WTC11 (cell line): Measurements from ENCODE around the gene FNDC11. TPM values are rescaled to one million over a fixed set of nuclear protein-coding genes. Genes with fewer than 3 reads are reported as not detected.

Source experiments
- ATAC-seq: fragments of 200-7000 bp; cut with Tn5 transposase; 2 replicates; pipeline ENCODE4 v1.10.0; 2021; ENCODE audit warnings: mild to moderate bottlenecking, moderate library complexity
- CTCF ChIA-PET: fragments of 300-600 bp; sonication (Branson Sonifier 250); formaldehyde crosslinking; loops from one replicate; lab custom pipeline; 2021; ENCODE audit warnings: antibody characterized with exemption; lab: Charles Lee
- POLR2A ChIA-PET: fragments of 350-600 bp; sonication (Branson Sonifier 250); formaldehyde crosslinking; loops from one replicate; lab custom pipeline; 2021; ENCODE audit warnings: antibody characterized with exemption; lab: Charles Lee
- DNase-seq: peaks from one replicate; pipeline ENCODE4 v3.0.0; 2021; ENCODE audit warnings: low spot score
- H3K27ac Mint-ChIP-seq: 2 replicates; pipeline ENCODE4 v1.8.0; 2021; ENCODE audit warnings: mixed read lengths
- H3K27me3 Mint-ChIP-seq: 2 replicates; pipeline ENCODE4 v1.8.0; 2021; ENCODE audit warnings: low read depth, mild to moderate bottlenecking, moderate library complexity, mixed read lengths
- H3K36me3 Mint-ChIP-seq: 2 replicates; pipeline ENCODE4 v1.8.0; 2021; ENCODE audit warnings: mixed read lengths
- H3K4me1 Mint-ChIP-seq: 2 replicates; pipeline ENCODE4 v1.8.0; 2022; ENCODE audit warnings: mixed read lengths
- H3K4me3 Mint-ChIP-seq: 2 replicates; pipeline ENCODE4 v1.8.0; 2021; ENCODE audit warnings: mild to moderate bottlenecking, moderate library complexity, mixed read lengths
- H3K9me3 Mint-ChIP-seq: 2 replicates; pipeline ENCODE4 v1.8.0; 2021; ENCODE audit warnings: mixed read lengths
- CREB1 ChIP-seq: sonication (generic); formaldehyde crosslinking; IDR thresholded peaks from 2 replicates; pipeline ENCODE4 v1.8.0; 2023; ENCODE audit warnings: mild to moderate bottlenecking, missing genetic modification reagents
- FOXP1 ChIP-seq: sonication (generic); formaldehyde crosslinking; IDR thresholded peaks from 2 replicates; pipeline ENCODE4 v1.8.0; 2022; ENCODE audit warnings: missing genetic modification reagents, mild to moderate bottlenecking, moderate library complexity, borderline replicate concordance
- GABPB1 ChIP-seq: sonication (generic); formaldehyde crosslinking; IDR thresholded peaks from 2 replicates; pipeline ENCODE4 v1.8.1; 2023; ENCODE audit warnings: mild to moderate bottlenecking, missing genetic modification reagents
- HMGA2 ChIP-seq: fragments of 250-450 bp; sonication (Bioruptor Pico); IDR thresholded peaks from 2 replicates; pipeline ENCODE4 v1.4.0; 2021; ENCODE audit warnings: mild to moderate bottlenecking, moderate library complexity
- JUN ChIP-seq: sonication (generic); formaldehyde crosslinking; IDR thresholded peaks from 2 replicates; pipeline ENCODE4 v1.8.0; 2023; ENCODE audit warnings: mild to moderate bottlenecking, missing genetic modification reagents
- KAT7 ChIP-seq: sonication (generic); formaldehyde crosslinking; IDR thresholded peaks from 2 replicates; pipeline ENCODE4 v1.8.1; 2023; ENCODE audit warnings: missing genetic modification reagents, mild to moderate bottlenecking, borderline replicate concordance
- MXD4 ChIP-seq: fragments of 250-450 bp; sonication (Bioruptor Pico); IDR thresholded peaks from 2 replicates; pipeline ENCODE4 v1.8.0; 2021; ENCODE audit warnings: mild to moderate bottlenecking, moderate library complexity, borderline replicate concordance
- NR2C2 ChIP-seq: sonication (generic); formaldehyde crosslinking; IDR thresholded peaks from 2 replicates; pipeline ENCODE4 v1.8.0; 2022; ENCODE audit warnings: mild to moderate bottlenecking, missing genetic modification reagents
- OVOL2 ChIP-seq: fragments of 250-450 bp; sonication (Bioruptor Pico); IDR thresholded peaks from 2 replicates; pipeline ENCODE4 v1.9.0; 2021; ENCODE audit warnings: mild to moderate bottlenecking, borderline replicate concordance
- RELA ChIP-seq: sonication (generic); formaldehyde crosslinking; IDR thresholded peaks from 2 replicates; pipeline ENCODE4 v1.8.1; 2022; ENCODE audit warnings: missing genetic modification reagents, mild to moderate bottlenecking, borderline replicate concordance
- SOX15 ChIP-seq: fragments of 250-450 bp; sonication (Bioruptor Pico); IDR thresholded peaks from 2 replicates; pipeline ENCODE4 v1.9.0; 2021; ENCODE audit warnings: mild to moderate bottlenecking
- TP53 ChIP-seq: sonication (generic); formaldehyde crosslinking; IDR thresholded peaks from 2 replicates; pipeline ENCODE4 v1.8.1; 2023; ENCODE audit warnings: mild to moderate bottlenecking, missing genetic modification reagents
- ZBTB21 ChIP-seq: sonication (generic); formaldehyde crosslinking; IDR thresholded peaks from 2 replicates; pipeline ENCODE4 v1.8.1; 2023; ENCODE audit warnings: mild to moderate bottlenecking, missing genetic modification reagents, borderline replicate concordance
- ZNF317 ChIP-seq: sonication (generic); formaldehyde crosslinking; IDR thresholded peaks from 2 replicates; pipeline ENCODE4 v1.8.1; 2023; ENCODE audit warnings: low read depth, mild to moderate bottlenecking, moderate library complexity, missing genetic modification reagents, borderline replicate concordance
- ZNF416 ChIP-seq: fragments of 250-450 bp; sonication (Bioruptor Pico); IDR thresholded peaks from 2 replicates; pipeline ENCODE4 v1.9.0; 2021; ENCODE audit warnings: mild to moderate bottlenecking, inconsistent platforms
- ZNF423 ChIP-seq: fragments of 250-450 bp; sonication (Bioruptor Pico); IDR thresholded peaks from 2 replicates; pipeline ENCODE4 v2.1.2; 2022; ENCODE audit warnings: mild to moderate bottlenecking, moderate library complexity
- total RNA-seq: library from RNA; stranded (reverse); gene quantifications from 3 replicates; pipeline ENCODE4 v1.2.3, GENCODE V29; 2021
- TF ChIP-seq, protein P1 (sequence below): sonication (generic); formaldehyde crosslinking; IDR thresholded peaks from 2 replicates; pipeline ENCODE4 v1.8.0; 2022; ENCODE audit warnings: mild to moderate bottlenecking, missing genetic modification reagents
- TF ChIP-seq, protein P2 (sequence below): sonication (generic); formaldehyde crosslinking; IDR thresholded peaks from 2 replicates; pipeline ENCODE4 v1.8.0; 2022; ENCODE audit warnings: mild to moderate bottlenecking, missing genetic modification reagents
- TF ChIP-seq, protein P3 (sequence below): sonication (generic); formaldehyde crosslinking; IDR thresholded peaks from 2 replicates; pipeline ENCODE4 v1.8.0; 2022; ENCODE audit warnings: mild to moderate bottlenecking, missing genetic modification reagents
- TF ChIP-seq, protein P4 (sequence below): sonication (generic); formaldehyde crosslinking; IDR thresholded peaks from 2 replicates; pipeline ENCODE4 v1.8.0; 2022; ENCODE audit warnings: missing genetic modification reagents
- TF ChIP-seq, protein P5 (sequence below): sonication (generic); formaldehyde crosslinking; IDR thresholded peaks from 2 replicates; pipeline ENCODE4 v1.8.0; 2023; ENCODE audit warnings: missing genetic modification reagents
- TF ChIP-seq, protein P6 (sequence below): sonication (generic); formaldehyde crosslinking; IDR thresholded peaks from 2 replicates; pipeline ENCODE4 v1.8.0; 2023; ENCODE audit warnings: mild to moderate bottlenecking, missing genetic modification reagents
- TF ChIP-seq, protein P7 (sequence below): fragments of 250-450 bp; sonication (Bioruptor Pico); IDR thresholded peaks from 2 replicates; pipeline ENCODE4 v1.8.0; 2021; ENCODE audit warnings: mild to moderate bottlenecking

FNDC11 gene
- total RNA-seq, 1 experiment from 2014 or later, result 3.8 TPM

DNA sequence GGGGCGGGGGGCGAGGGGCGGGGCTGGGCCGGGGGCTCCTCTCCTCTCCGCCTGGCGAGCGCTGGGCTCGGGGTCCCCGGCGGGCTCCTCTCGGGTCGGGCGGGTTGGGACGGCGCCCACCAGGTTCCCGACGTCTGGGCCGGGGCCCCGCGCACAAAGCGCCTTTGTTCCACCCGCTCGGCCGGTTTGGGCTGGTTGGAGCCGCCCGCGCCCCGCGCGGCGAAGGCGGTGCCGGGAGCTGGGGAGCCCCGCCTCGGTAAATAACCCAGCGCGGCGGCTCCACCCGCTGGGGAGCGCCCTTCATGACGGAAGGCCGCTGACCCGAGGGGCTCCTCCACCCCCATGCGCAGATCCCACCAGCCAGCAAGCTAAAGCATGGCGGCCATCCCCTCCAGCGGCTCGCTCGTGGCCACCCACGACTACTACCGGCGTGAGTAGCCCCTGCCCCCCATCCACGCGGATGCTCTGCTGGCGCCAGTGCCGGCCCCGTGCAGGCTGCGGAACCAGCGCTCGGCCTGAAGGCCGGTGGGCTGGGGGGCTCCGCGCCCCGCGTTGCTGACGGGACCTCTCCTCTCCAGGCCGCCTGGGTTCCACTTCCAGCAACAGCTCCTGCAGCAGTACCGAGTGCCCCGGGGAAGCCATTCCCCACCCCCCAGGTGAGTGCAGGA lies 32.9 kb upstream of the FNDC11 start:
- peaks cover 14% of the 10 kb centered on the region for H3K4me1 Mint-ChIP-seq
- H3K36me3 Mint-ChIP-seq, result peaks cover 21% of the 10 kb centered on the region
- POLR2A ChIA-PET, result interaction anchor here (0.6 to 1.8 kb wide), 7 partner anchors 14 to 718 kb away, joined by 3 to 5 read pairs (median 3); partner anchors contain the start of genes GMEB2 and STMN3
- peak; percentile 3 for ATAC-seq
- TF ChIP-seq MXD4 (CRISPR knock-in tag), result no peak
- no peak for TF ChIP-seq ZNF416 (CRISPR knock-in tag)
- TF ChIP-seq ZBTB21 (CRISPR knock-in tag), result no peak
- TF ChIP-seq FOXP1, result peak; percentile 66; the same call in 1 of the 2 replicates
- TF ChIP-seq, protein P1, sequence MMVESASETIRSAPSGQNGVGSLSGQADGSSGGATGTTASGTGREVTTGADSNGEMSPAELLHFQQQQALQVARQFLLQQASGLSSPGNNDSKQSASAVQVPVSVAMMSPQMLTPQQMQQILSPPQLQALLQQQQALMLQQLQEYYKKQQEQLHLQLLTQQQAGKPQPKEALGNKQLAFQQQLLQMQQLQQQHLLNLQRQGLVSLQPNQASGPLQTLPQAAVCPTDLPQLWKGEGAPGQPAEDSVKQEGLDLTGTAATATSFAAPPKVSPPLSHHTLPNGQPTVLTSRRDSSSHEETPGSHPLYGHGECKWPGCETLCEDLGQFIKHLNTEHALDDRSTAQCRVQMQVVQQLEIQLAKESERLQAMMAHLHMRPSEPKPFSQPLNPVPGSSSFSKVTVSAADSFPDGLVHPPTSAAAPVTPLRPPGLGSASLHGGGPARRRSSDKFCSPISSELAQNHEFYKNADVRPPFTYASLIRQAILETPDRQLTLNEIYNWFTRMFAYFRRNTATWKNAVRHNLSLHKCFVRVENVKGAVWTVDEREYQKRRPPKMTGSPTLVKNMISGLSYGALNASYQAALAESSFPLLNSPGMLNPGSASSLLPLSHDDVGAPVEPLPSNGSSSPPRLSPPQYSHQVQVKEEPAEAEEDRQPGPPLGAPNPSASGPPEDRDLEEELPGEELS (CRISPR knock-in tag), result peak; percentile 10; the same call in 1 of the 2 replicates
- no peak for TF ChIP-seq GABPB1
- TF ChIP-seq, protein P2, sequence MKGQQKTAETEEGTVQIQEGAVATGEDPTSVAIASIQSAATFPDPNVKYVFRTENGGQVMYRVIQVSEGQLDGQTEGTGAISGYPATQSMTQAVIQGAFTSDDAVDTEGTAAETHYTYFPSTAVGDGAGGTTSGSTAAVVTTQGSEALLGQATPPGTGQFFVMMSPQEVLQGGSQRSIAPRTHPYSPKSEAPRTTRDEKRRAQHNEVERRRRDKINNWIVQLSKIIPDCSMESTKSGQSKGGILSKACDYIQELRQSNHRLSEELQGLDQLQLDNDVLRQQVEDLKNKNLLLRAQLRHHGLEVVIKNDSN, result no peak
- TF ChIP-seq OVOL2, result no peak
- TF ChIP-seq, protein P3, sequence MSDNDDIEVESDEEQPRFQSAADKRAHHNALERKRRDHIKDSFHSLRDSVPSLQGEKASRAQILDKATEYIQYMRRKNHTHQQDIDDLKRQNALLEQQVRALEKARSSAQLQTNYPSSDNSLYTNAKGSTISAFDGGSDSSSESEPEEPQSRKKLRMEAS (CRISPR knock-in tag), result peak; percentile 17; the same call in 1 of the 2 replicates
- no peak for TF ChIP-seq JUN (CRISPR knock-in tag)
- TF ChIP-seq CREB1 (CRISPR knock-in tag), result 0 out of 2 replicates have a peak, but pooled peaks have one; percentile 29
- TF ChIP-seq ZNF317 (CRISPR knock-in tag), result no peak
- TF ChIP-seq, protein P4, sequence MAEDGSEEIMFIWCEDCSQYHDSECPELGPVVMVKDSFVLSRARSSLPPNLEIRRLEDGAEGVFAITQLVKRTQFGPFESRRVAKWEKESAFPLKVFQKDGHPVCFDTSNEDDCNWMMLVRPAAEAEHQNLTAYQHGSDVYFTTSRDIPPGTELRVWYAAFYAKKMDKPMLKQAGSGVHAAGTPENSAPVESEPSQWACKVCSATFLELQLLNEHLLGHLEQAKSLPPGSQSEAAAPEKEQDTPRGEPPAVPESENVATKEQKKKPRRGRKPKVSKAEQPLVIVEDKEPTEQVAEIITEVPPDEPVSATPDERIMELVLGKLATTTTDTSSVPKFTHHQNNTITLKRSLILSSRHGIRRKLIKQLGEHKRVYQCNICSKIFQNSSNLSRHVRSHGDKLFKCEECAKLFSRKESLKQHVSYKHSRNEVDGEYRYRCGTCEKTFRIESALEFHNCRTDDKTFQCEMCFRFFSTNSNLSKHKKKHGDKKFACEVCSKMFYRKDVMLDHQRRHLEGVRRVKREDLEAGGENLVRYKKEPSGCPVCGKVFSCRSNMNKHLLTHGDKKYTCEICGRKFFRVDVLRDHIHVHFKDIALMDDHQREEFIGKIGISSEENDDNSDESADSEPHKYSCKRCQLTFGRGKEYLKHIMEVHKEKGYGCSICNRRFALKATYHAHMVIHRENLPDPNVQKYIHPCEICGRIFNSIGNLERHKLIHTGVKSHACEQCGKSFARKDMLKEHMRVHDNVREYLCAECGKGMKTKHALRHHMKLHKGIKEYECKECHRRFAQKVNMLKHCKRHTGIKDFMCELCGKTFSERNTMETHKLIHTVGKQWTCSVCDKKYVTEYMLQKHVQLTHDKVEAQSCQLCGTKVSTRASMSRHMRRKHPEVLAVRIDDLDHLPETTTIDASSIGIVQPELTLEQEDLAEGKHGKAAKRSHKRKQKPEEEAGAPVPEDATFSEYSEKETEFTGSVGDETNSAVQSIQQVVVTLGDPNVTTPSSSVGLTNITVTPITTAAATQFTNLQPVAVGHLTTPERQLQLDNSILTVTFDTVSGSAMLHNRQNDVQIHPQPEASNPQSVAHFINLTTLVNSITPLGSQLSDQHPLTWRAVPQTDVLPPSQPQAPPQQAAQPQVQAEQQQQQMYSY (CRISPR knock-in tag), result no peak
- TF ChIP-seq ZNF423 (CRISPR knock-in tag), result no peak
- TF ChIP-seq RELA (CRISPR knock-in tag), result peak; percentile 88; the same call in 1 of the 2 replicates
- no peak for TF ChIP-seq SOX15 (CRISPR knock-in tag)
- no peak for TF ChIP-seq TP53 (CRISPR knock-in tag)
- TF ChIP-seq, protein P5, sequence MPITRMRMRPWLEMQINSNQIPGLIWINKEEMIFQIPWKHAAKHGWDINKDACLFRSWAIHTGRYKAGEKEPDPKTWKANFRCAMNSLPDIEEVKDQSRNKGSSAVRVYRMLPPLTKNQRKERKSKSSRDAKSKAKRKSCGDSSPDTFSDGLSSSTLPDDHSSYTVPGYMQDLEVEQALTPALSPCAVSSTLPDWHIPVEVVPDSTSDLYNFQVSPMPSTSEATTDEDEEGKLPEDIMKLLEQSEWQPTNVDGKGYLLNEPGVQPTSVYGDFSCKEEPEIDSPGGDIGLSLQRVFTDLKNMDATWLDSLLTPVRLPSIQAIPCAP (CRISPR knock-in tag), result no peak
- no peak for TF ChIP-seq NR2C2 (CRISPR knock-in tag)
- TF ChIP-seq, protein P6, sequence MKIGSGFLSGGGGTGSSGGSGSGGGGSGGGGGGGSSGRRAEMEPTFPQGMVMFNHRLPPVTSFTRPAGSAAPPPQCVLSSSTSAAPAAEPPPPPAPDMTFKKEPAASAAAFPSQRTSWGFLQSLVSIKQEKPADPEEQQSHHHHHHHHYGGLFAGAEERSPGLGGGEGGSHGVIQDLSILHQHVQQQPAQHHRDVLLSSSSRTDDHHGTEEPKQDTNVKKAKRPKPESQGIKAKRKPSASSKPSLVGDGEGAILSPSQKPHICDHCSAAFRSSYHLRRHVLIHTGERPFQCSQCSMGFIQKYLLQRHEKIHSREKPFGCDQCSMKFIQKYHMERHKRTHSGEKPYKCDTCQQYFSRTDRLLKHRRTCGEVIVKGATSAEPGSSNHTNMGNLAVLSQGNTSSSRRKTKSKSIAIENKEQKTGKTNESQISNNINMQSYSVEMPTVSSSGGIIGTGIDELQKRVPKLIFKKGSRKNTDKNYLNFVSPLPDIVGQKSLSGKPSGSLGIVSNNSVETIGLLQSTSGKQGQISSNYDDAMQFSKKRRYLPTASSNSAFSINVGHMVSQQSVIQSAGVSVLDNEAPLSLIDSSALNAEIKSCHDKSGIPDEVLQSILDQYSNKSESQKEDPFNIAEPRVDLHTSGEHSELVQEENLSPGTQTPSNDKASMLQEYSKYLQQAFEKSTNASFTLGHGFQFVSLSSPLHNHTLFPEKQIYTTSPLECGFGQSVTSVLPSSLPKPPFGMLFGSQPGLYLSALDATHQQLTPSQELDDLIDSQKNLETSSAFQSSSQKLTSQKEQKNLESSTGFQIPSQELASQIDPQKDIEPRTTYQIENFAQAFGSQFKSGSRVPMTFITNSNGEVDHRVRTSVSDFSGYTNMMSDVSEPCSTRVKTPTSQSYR, result 0 out of 2 replicates have a peak, but pooled peaks have one; percentile 53
- peak; percentile 91; the same call in 1 of the 2 replicates for TF ChIP-seq KAT7 (CRISPR knock-in tag)
- TF ChIP-seq HMGA2 (CRISPR knock-in tag), result no peak
- TF ChIP-seq, protein P7, sequence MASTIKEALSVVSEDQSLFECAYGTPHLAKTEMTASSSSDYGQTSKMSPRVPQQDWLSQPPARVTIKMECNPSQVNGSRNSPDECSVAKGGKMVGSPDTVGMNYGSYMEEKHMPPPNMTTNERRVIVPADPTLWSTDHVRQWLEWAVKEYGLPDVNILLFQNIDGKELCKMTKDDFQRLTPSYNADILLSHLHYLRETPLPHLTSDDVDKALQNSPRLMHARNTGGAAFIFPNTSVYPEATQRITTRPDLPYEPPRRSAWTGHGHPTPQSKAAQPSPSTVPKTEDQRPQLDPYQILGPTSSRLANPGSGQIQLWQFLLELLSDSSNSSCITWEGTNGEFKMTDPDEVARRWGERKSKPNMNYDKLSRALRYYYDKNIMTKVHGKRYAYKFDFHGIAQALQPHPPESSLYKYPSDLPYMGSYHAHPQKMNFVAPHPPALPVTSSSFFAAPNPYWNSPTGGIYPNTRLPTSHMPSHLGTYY (CRISPR knock-in tag), result no peak
- TF ChIP-seq, all 79 proteins: peak for 7
- Mint-ChIP-seq H3K4me3 (peak overlapping the region; percentile 88), H3K27me3 (peaks cover 9% of the 10 kb centered on the region; the same call in 1 of the 2 replicates), H3K27ac (peak overlapping the region; percentile 79), H3K9me3 (peaks cover 8% of the 10 kb centered on the region; the same call in 1 of the 2 replicates)
- CTCF ChIA-PET, result interaction anchor here (0.6 to 4.4 kb wide), 18 partner anchors 8 to 501 kb away, joined by 3 to 50 read pairs (median 5); partner anchors contain the start of genes GMEB2, PRPF6 and PTK6
- peak; percentile 61 for DNase-seq
